ENCODE results near the gene MTUS2. TPM values are rescaled to one million over a fixed set of nuclear protein-coding genes. Genes with fewer than 3 reads are reported as not detected.

Gene MTUS2
- total RNA-seq, 1 donor from 2014 or later: 81.4 TPM

DNA sequence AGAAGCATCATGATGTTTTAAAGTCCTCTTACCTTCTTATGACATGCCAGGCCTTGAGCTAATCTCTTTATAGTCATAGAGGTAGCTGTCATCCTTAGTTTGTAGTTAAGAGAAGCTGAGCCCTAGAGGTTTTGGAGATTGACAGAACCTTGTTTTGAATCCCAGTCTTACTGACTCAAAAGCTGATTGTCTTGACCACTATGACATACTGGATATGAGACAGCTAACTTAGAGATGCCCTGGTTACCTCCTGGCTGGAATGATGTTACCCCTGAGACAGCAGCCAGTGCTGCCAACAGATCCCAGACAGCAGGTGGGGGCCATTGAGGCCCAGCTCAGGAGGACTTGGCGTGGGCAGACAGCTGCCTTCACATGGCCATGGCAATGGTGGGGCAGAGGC lies 311.0 kb downstream of the MTUS2 start:
- no peak for DNase-seq (ENCODE audit: low spot score)
- intact Hi-C loops (cut with DNase I): no loop called here

DNA sequence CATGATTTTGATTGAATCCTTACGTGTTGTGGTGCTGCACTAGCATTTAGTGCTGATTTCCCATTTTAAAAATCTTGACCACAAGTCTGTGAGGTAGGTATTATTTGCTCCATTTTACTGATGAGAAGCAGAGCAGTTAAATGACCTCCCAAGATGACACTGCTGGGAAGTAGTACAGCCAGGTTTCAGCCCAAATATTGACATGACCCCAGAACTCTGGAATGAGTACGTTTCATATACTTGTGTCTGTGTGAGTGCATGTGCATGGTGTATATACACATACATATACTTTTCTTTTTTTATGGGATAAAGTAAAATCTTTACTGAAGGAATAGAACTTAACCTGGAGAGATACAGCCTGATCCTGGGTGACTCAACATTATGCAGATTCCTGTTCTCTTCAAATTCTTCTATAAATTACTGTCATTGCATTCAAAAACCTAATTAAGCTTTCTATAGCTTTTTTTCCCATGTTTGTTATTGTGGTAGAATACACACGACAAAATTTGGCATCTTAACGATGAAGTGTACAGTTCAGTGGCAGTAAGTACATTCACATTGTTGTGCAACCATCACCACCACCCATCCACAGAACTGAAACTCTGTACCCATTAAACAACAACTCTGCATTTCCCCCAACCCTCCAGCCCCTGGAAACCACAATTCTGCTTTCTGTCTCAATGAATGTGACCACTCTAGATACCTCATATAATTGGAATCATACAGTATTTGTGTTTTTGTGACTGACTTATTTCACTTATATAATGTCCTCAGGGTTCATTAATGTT lies 311.9 kb downstream of the MTUS2 start:
- no peak for DNase-seq (ENCODE audit: low spot score)
- intact Hi-C loops (cut with DNase I): no loop called here

DNA sequence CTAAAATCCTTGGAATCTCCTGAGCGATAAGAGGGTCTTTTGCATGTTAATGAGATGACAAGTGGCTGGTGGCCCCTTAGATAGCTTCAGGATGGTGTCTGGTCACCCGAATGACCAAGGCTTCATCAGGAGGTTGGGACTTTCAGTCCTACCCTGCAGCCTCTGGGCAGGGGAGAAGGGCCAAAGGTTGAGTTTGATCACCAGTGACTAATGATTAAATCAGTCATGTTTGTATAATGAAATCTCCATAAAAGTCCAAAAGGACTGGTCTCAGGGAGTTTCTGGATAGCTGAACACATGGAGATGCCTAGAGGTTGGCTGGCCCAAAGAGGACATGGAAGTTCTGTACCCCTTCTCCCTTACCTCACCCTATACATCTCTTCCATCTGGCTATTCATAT lies 316.2 kb downstream of the MTUS2 start:
- intact Hi-C loops (cut with DNase I): no loop called here
- DNase-seq (ENCODE audit: low spot score): no peak

DNA sequence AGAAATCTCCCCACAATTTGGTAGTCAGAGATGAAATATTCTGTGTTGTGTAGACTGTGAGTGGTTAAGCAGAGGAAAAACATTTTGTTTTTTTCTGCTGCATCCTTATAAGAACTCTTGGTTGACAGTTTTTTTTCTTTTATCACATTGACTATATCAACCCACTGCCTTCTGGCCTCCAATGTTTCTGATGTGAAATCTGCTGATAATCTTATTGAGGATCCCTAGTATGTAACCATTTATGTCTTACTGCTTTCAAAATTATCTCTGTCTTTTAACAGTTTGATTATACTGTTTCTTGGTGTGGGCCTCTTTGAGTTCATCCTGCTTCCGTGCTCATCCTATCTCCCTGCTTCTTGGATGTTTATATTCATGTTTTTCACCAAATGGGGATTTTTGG lies 316.9 kb downstream of the MTUS2 start:
- DNase-seq (ENCODE audit: low spot score): no peak
- intact Hi-C loops (cut with DNase I): no loop called here

DNA sequence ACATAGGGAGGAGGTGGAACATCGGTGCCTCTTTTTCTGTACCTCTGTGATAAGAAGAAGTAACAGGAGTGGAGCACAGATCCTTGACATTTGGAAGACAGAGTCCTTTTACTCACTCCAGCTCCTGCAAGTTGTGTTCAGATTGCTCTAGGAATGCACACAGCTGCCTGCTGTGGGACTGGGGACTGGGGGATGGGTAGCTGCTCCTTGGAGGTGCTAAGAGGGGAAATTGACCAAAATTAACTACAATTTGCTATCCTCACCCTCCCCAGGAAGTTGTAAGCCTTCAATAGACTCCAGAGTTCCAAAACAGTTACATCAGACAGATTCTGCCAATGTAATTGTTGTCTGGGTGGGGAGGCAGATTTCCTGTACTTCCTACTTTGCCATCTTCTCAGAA lies 317.9 kb downstream of the MTUS2 start:
- DNase-seq (ENCODE audit: low spot score): no peak
- intact Hi-C loops (cut with DNase I): no loop called here

DNA sequence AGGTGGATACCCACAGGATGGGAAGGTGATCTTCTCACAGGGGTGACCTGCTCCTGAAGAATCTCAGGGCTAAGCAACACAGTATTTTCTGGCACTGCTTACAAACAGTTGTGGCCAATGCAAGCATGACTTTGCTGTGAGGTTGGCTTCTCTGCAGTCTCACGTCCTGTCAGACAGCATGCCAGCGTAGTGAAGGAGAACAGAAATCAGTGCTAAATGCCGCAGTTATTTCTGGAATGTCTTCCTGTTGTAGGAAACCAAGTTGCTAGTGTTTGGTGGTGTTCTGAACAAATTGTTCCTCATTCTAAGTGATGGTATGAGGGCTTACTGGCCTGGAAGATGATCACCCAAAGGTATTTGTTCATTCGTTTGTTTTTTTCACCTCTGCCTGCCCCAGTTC lies 320.1 kb downstream of the MTUS2 start:
- no peak for DNase-seq (ENCODE audit: low spot score)
- intact Hi-C loops (cut with DNase I): no loop called here

DNA sequence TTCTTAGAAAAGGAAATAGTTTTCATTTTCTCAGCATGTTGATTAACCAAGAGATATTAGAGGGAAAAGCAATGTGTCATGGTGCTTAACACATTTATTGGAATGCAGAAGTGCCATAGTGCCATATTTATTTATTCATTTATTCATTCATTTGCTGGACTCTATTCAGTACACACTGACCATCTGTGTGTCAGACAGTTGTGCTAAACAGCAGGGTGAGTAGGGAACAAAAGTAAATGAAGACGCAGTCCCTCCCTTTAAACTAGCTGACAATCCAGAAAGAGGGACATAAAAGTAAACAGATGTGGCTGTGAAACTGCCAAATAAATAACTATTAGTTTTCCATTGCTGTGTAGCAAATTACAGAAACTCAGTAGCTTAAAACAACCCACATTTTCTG lies 323.7 kb downstream of the MTUS2 start:
- DNase-seq (ENCODE audit: low spot score): no peak
- intact Hi-C loops (cut with DNase I): no loop called here

DNA sequence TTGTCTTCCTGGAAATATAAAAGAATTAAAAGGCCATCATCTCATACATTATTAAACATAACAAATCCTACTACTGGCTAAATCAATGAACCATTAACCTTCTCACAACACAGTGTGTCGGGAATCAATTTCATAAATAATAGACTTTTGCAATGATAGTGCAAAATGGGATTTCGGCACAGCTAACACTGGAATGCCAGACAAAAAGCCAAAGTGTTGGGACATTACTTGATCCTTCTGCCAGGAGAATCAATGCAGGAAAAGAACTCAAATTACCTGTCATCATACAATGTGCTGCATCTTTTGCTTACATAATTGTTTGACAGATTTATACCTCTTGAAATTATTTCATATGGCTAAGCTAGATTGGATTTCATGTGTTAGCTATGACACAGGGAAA lies 334.3 kb downstream of the MTUS2 start:
- intact Hi-C loops (cut with DNase I): no loop called here
- DNase-seq (ENCODE audit: low spot score): no peak

DNA sequence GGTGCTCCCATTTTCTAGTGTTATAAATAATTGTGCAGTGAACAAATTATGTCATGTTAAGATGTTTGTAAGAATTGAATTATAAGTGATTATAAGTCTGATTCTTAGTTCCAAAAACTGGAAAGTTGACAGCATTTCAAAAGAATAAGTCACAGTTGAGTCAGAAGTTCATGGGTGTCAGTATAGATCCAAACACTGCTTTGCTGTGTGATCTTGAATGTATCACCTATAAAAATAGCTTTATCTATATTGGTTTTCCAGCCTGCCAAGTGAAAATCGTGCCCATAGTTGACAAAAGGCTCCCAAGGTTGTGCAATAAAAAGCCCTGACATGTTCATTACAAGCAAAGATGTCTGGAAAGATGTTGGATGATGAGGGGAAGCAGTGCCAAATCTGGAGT lies 336.0 kb downstream of the MTUS2 start:
- intact Hi-C loops (cut with DNase I): no loop called here
- no peak for DNase-seq (ENCODE audit: low spot score)

DNA sequence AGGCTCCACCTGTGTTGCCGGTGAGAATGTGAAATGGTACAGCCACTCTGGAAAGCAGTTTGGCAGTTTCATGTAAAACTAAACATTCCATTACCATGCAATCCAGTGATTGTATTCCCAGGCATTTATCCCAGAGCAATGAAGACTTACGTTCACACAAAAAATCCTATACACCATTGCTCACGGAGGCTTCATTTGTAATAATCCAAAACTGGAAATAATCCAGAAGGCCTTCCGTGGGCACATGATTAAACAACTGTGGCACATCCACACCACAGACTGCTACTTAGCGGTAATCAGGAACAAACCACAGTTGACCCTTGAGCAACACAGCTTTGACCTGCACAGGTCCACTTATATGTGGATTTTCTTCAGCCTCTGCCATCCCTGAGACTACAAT lies 339.7 kb downstream of the MTUS2 start:
- intact Hi-C loops (cut with DNase I): no loop called here

DNA sequence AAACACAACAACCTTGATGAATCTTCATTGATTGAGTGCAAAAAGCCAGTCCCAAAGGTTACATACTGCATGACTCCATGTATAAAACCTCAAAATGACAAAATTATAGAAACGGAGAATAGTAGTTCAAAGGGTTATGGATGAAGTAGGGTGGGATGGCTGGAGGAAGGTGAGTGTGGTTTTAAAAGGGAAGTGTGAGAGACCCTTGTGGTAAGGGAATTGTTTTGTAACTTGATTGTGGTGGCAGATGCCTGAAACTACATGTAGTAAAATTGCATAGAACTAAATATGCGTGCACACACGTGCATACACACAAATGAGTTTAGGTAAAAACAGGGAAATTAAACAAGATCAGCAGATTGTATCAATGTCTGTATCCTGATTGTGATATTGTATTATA lies 340.7 kb downstream of the MTUS2 start:
- intact Hi-C loops (cut with DNase I): no loop called here
- no peak for DNase-seq (ENCODE audit: low spot score)

More for the DNA sequence above, 339.7 kb downstream of the MTUS2 start:
- no peak for DNase-seq (ENCODE audit: low spot score)

DNA sequence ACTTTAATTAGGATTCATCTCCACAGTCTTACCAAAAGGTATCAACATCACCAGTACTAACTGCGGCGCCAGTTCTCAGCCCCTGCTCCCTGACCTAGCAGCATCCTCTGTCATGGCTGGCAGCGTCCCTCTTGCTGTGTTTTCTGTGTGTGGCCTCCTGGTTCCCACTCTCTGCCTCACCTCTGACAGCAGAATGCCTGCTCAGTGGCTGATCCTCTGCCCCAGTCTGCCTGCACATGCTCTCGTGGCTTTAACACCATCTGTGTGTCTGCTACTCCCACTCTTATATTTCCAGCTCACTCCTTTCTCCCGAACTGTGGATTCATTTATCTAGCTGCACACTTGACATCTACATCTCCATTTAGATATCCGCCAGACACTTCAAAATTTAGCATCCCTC lies 341.5 kb downstream of the MTUS2 start:
- DNase-seq (ENCODE audit: low spot score): no peak
- intact Hi-C loops (cut with DNase I): no loop called here

DNA sequence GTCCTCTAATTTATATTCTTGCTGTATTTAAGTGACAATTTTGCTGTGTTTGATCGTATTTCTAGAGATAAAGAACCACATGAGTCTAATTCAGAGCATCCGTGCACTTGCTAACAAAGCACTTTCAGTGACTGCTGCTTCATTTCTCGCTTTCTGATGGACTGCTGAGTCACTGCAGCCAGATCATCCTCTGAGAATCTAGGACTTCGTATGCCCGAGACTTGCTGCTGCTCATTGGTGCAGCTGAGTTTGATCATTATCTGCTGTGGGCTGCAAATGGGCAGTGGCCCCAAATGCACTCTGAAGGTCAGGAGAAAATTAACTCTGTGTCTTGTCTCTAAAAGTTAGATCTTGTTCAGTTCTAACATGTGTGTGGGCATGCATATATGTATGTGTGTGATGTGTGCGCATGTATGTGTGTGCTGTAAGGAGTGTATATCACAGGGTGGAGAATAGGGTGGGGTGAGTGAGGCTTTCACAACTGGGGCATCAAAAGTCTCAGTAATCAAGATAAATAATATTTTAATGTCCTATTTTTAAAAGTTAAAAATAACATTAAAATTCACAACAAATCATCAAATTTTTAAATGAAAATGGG lies 342.6 kb downstream of the MTUS2 start:
- intact Hi-C loops (cut with DNase I): no loop called here
- DNase-seq (ENCODE audit: low spot score): no peak

DNA sequence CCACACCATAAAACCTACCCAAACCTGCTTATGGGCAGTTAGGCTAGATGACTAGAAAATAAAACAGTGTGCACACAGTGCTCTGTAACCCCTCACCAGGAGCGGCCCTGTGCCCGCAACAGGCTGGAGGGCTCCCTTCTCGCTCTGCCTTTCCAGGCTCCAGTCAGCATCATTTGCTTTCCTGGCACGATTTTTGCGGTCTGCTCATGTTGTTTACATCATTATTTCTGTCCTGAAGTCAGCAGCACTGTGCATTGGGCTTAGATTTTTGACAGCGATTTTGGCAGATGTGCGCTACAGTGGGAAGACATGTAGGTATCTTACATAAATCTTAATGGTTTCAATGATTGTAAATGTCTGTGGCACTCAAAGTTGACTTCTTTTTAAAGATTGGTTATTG lies 344.0 kb downstream of the MTUS2 start:
- intact Hi-C loops (cut with DNase I): no loop called here
- DNase-seq (ENCODE audit: low spot score): no peak

DNA sequence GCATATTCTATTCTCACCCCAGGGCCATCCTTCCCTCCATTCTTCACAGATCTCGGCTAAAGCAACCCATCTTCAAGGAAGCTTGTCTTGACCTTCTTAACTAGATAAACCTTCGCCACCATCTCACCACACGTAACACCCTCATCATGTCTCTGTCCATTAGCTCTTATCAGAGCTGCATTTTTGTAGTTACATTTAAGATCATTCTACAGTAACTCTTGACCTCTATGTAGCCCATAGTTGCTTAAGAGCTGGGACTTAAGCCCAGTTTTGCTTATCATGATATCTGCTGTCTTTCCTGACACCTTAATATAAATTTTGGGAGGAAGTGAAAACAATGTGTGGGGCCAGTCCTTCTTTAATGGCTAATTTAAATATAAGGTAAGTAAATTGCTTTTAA lies 345.1 kb downstream of the MTUS2 start:
- intact Hi-C loops (cut with DNase I): no loop called here
- no peak for DNase-seq (ENCODE audit: low spot score)

DNA sequence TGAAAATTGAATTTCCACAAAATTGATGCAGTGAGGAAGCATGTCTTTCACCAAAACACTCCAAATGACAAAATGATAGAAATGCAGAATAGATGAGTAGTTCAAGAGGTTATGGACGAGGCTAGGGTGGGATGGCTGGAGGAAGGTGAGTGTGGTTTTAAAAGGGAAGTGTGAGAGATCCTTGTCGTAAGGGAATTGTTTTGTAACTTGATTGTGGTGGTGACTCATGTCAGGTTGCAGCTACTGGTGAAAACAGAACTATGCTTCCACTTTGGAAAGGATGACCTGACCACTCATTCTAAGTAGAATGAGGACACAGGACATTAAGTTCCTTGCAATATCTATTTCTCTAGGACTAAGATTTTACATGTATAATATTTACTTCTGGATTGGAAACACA lies 345.7 kb downstream of the MTUS2 start:
- intact Hi-C loops (cut with DNase I): no loop called here
- no peak for DNase-seq (ENCODE audit: low spot score)

DNA sequence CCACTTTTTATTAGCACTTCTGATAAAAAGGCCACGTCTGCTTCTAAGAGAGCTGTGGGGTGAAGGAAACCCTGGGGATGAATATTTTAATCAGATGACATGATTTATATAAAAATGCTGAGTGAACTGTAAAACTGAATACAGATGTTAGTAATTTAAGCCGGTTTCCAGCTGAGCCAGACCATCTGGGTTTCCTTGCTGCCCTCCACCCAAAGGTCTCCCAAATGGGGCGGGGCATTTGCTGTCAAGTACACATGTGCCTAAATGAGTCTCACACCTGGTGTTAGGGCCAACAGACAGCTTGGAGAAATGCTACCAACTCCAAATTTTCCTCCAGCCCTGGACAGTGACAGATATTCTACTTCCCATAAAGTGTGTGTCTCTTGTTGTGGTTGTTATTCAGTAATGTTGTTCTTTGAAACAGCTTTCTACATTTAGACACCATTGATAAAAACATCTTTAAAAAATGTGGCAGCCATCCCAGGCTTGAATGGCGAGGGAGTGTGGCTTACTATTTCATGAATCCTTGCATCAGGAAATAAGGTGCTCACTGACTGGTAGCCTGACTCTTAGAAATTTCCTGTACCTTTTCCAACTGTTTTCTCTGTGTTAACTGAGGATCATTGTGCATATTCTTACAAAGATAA lies 350.4 kb downstream of the MTUS2 start:
- intact Hi-C loops (cut with DNase I): no loop called here
- DNase-seq (ENCODE audit: low spot score): no peak

DNA sequence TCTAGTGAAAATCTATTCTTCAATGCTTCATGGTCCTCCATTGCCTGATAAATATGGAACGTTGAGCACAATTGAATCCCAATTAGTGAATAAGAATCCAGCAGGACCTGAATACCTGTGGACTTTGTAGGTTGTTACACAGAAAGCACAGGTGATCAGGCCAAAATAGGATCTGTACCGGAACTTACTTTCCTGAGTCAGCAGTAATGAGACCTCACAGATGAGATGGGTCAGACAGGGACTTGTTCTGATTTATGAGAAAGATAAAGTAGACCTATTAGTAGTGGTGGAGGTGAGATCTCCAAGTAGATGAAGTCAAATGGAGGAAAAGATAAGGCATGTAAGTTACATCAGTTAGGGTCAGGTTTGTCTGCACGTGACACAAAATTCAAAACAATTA lies 351.1 kb downstream of the MTUS2 start:
- intact Hi-C loops (cut with DNase I): no loop called here
- no peak for DNase-seq (ENCODE audit: low spot score)

DNA sequence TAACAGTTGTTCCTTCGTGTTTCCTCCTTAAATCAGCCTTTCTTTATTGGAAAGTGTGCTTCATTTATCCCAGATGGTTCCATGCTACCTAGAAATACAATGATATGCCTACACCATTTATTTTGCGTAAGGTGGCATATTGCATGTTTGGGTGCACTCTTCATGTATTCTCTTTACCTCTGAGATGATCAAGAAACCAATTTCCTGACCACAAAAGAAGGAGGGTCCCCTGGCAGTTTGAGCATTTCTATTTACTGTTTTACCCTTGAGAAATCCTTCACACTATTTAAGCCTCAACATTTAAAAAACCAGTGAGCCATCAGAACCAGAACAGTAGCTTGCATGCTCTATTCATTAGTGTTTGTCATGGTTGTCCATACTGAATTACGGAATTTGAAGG lies 354.0 kb downstream of the MTUS2 start:
- DNase-seq (ENCODE audit: low spot score): no peak
- intact Hi-C loops (cut with DNase I): no loop called here

DNA sequence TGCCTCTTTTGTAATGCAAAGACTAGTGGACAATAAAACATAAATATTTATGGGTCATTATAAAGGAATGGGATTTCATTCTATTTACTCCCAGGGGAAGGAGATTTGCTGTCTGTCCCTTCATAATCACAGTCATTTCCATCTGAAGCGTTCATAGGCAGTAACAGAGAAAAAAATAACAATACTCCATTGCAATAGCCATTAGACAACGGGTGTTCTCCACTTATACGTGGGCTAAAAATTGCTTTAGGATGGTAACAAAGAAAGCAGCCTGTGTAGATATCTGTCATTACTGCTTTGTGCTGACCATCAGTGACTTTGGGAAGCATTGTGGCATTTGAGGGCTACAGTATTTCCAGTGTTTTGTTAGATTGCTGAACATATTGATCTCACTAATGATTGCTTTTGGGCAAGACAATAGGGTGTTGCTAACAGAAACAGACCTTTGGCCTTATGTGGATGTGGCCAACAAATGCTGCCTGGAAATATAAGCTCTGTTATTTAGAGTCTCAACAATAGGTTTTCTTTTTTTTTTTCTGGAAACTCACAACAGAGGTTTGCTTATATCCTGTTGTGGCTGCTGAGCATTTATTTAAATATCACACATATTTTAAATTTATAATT lies 355.2 kb downstream of the MTUS2 start:
- no peak for DNase-seq (ENCODE audit: low spot score)
- intact Hi-C loops (cut with DNase I): no loop called here

DNA sequence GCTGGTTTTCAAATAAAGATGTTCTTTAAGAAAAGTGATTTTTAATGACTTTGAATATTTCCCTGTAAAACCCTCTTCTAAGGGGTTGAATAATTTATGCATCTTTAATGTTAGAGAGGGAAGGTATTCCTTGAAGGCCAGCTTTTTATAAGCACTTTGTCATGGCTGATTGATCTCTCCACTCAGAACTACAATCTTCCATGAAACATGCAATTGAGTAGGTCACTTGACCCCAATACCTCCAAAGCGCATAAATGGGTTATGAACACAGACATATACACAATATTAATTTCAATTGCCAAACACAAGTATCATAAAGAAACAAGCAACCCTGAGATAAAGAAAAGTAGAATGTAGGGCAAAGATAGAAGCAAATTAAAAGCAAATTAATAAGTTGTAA lies 359.9 kb downstream of the MTUS2 start:
- DNase-seq (ENCODE audit: low spot score): no peak
- intact Hi-C loops (cut with DNase I): no loop called here
